Measurements from ENCODE around the gene FARS2. TPM values are rescaled to one million over a fixed set of nuclear protein-coding genes. Genes with fewer than 3 reads are reported as not detected.

The FARS2 gene
- total RNA-seq, 1 experiment from 2014 or later: 24.7 TPM

- no peak for DNase-seq (ENCODE audit: low read depth)
These were observed 244.8 kb downstream of the FARS2 start for GRCh38 chr6:5506149-5506548.

- DNase-seq (ENCODE audit: low read depth): no peak
These were observed 245.3 kb downstream of the FARS2 start for GRCh38 chr6:5506597-5506996.

- no peak for DNase-seq (ENCODE audit: low read depth)
These were observed 245.9 kb downstream of the FARS2 start for GRCh38 chr6:5507131-5507681.

- DNase-seq (ENCODE audit: low read depth): no peak
These were observed 247.8 kb downstream of the FARS2 start for GRCh38 chr6:5509106-5509505.

GRCh38 chr6:5510331-5511133 lies 249.2 kb downstream of the FARS2 start:
- DNase-seq (ENCODE audit: low read depth): no peak

GRCh38 chr6:5511954-5512353 lies 250.6 kb downstream of the FARS2 start:
- peak; percentile 76 for DNase-seq (ENCODE audit: low read depth)

GRCh38 chr6:5512422-5512821 lies 251.1 kb downstream of the FARS2 start:
- DNase-seq (ENCODE audit: low read depth): no peak

- DNase-seq (ENCODE audit: low read depth): no peak
These were observed 252.1 kb downstream of the FARS2 start for GRCh38 chr6:5513408-5513807.

GRCh38 chr6:5514353-5514752 lies 253.0 kb downstream of the FARS2 start:
- no peak for DNase-seq (ENCODE audit: low read depth)

GRCh38 chr6:5515200-5515599 lies 253.9 kb downstream of the FARS2 start:
- DNase-seq (ENCODE audit: low read depth): no peak

GRCh38 chr6:5516036-5516435 lies 254.7 kb downstream of the FARS2 start:
- peak; percentile 25 for DNase-seq (ENCODE audit: low read depth)

GRCh38 chr6:5517796-5518195 lies 256.5 kb downstream of the FARS2 start:
- DNase-seq (ENCODE audit: low read depth): no peak

GRCh38 chr6:5518936-5519491 lies 257.7 kb downstream of the FARS2 start:
- no peak for DNase-seq (ENCODE audit: low read depth)

GRCh38 chr6:5520796-5521195 lies 259.5 kb downstream of the FARS2 start:
- DNase-seq (ENCODE audit: low read depth): no peak

- DNase-seq (ENCODE audit: low read depth): no peak
These were observed 260.0 kb downstream of the FARS2 start for GRCh38 chr6:5521322-5521721.

GRCh38 chr6:5522147-5522546 lies 260.8 kb downstream of the FARS2 start:
- no peak for DNase-seq (ENCODE audit: low read depth)

GRCh38 chr6:5524110-5524509 lies 262.8 kb downstream of the FARS2 start:
- no peak for DNase-seq (ENCODE audit: low read depth)

GRCh38 chr6:5525209-5525608 lies 263.9 kb downstream of the FARS2 start:
- DNase-seq (ENCODE audit: low read depth): peak; percentile 41

GRCh38 chr6:5529015-5529414 lies 267.7 kb downstream of the FARS2 start:
- DNase-seq (ENCODE audit: low read depth): no peak

GRCh38 chr6:5529733-5530132 lies 268.4 kb downstream of the FARS2 start:
- no peak for DNase-seq (ENCODE audit: low read depth)

GRCh38 chr6:5531161-5531560 lies 269.8 kb downstream of the FARS2 start:
- DNase-seq (ENCODE audit: low read depth): no peak

GRCh38 chr6:5531853-5532375 lies 270.6 kb downstream of the FARS2 start:
- DNase-seq (ENCODE audit: low read depth): no peak

- no peak for DNase-seq (ENCODE audit: low read depth)
These were observed 271.6 kb downstream of the FARS2 start for GRCh38 chr6:5532941-5533340.
